ENCODE results near the gene CDC27. TPM values are rescaled to one million over a fixed set of nuclear protein-coding genes. Genes with fewer than 3 reads are reported as not detected.
"Not testable (repeated sequence)": the region's sequence is repeated elsewhere in the genome, so short reads cannot be mapped to it uniquely, and the experiment has no call there.

Gene CDC27
- total RNA-seq, 4 donors from 2014 or later: 48.2 to 51.1 (median 49.1) TPM

- TF ChIP-seq POLR2A (IDR thresholded peaks at IDR 0.05; ENCODE audit: low read depth) (no peak), EP300 (IDR thresholded peaks at IDR 0.05) (no peak), CTCF (IDR thresholded peaks at IDR 0.05) (no peak), POLR2AphosphoS5 (IDR thresholded peaks at IDR 0.05) (no peak)
- Histone ChIP-seq H3K27ac (replicated peaks in 1 of 4) (no peak overlapping the region), H3K4me1 (peaks cover 0 to 4% (median 1%) of the 10 kb centered on the region in 4 donors), H3K9me3 (no peaks in the 10 kb centered on the region), H3K36me3 (peaks cover 0 to 4% (median 0%) of the 10 kb centered on the region in 4 donors), H3K4me3 (no peak overlapping the region), H3K27me3 (no peaks in the 10 kb centered on the region)
- DNase-seq (ENCODE audit: extremely low spot score): no peak
- intact Hi-C loops (cut with DNase I): no loop called here
- 60% methylated on average over 5 of the region's 5 CpGs for WGBS
Measured at GRCh38 chr17:47072886-47073285, 116.2 kb downstream of the CDC27 start.

GRCh38 chr17:47071171-47071570 lies 117.9 kb downstream of the CDC27 start:
- 70% methylated on average over 2 of the region's 2 CpGs for WGBS
- peaks cover 8 to 15% (median 12%) of the 10 kb centered on the region in 4 donors for H3K4me1 ChIP-seq
- H3K9me3 ChIP-seq; H3K27me3 ChIP-seq; H3K4me3 ChIP-seq; H3K27ac ChIP-seq (replicated peaks in 1 of 4); DNase-seq (ENCODE audit: extremely low spot score); intact Hi-C loops (cut with DNase I); H3K36me3 ChIP-seq: not testable (repeated sequence)

- H3K27me3 ChIP-seq; H3K4me3 ChIP-seq; H3K27ac ChIP-seq (replicated peaks in 1 of 4); intact Hi-C loops (cut with DNase I); H3K36me3 ChIP-seq; DNase-seq (ENCODE audit: extremely low spot score); H3K9me3 ChIP-seq: not testable (repeated sequence)
- WGBS: 75% methylated on average over 4 of the region's 4 CpGs
- peaks cover 11 to 16% (median 14%) of the 10 kb centered on the region in 4 donors for H3K4me1 ChIP-seq
Measured at GRCh38 chr17:47070266-47070665, 118.8 kb downstream of the CDC27 start.

Other genes starting within 250 kb of the CDC27 start
- gene RPRML, start 210.0 kb downstream of the CDC27 start, total RNA-seq: under 1 TPM in 2 of 4 donors, not detected in 2; 0.26 to 0.50 TPM
- gene MYL4, start 20.1 kb upstream of the CDC27 start, total RNA-seq: under 1 TPM in 2 of 4 donors, not detected in 2; 0.50 to 0.52 TPM
- 10 to 100 TPM; 48.6 to 61.5 (median 54.9) TPM for gene ITGB3, start 64.5 kb upstream of the CDC27 start, total RNA-seq
- gene EFCAB13, start 134.7 kb upstream of the CDC27 start, total RNA-seq: 10 to 100 TPM in 1 of 4 donors, 1 to 10 TPM in 3; 4.0 to 12.9 (median 7.1) TPM